HepG2 (cell line): Measurements from ENCODE around the gene KCTD4. TPM values are rescaled to one million over a fixed set of nuclear protein-coding genes. Genes with fewer than 3 reads are reported as not detected.

Source experiments
- ATAC-seq: fragments of 200-7000 bp; cut with Tn5 transposase; 3 replicates; pipeline ENCODE4 v1.9.1; 2020; ENCODE audit warnings: mild to moderate bottlenecking, moderate library complexity
- BruUV-seq: library from RNA; stranded (reverse); fragments of 400-500 nt; replicated peaks from 2 replicates; lab custom pipeline; 2021; lab: Mats Ljungman, UMichigan
- CTCF ChIA-PET: fragments of 300-600 bp; formaldehyde crosslinking; extraction: SDS; loops from one replicate; lab custom pipeline; 2021; ENCODE audit warnings: low total read pairs, inconsistent platforms, low intra/inter-chr PET ratio; lab: Yijun Ruan, JAX
- POLR2A ChIA-PET: fragments of 350-600 bp; sonication (Branson Sonifier 250); formaldehyde crosslinking; loops from one replicate; lab custom pipeline; 2020; ENCODE audit warnings: antibody characterized with exemption, inconsistent platforms; lab: Yijun Ruan, JAX
- DNase-seq: peaks from one replicate; pipeline ENCODE4 v3.0.0-alpha.2; 2015; ENCODE audit warnings: low spot score
- FAIRE-seq: peaks from 3 replicates; lab custom pipeline; 2011; peaks lifted over from hg19 to GRCh38; lab: Jason Lieb, UNC
- H2AFZ ChIP-seq: one replicate; pipeline ENCODE4 v1.6.1; 2011; ENCODE audit warnings: low read length, inconsistent platforms
- H3K27ac ChIP-seq: fragments of 300-600 bp; 3 replicates; pipeline ENCODE4 v1.8.0; 2011; ENCODE audit warnings: mixed run types, mild to moderate bottlenecking, mixed read lengths, low read length, inconsistent platforms; ENCODE audit not compliant: insufficient read depth; ENCODE audit errors: extremely low read length
- H3K27me3 ChIP-seq, 2 experiments: fragments of 200-600 bp in 1 of 2; 2 replicates in 1 of 2; 3 replicates in 1 of 2; pipeline versions ENCODE4 v1.6.0 to v1.8.0; 2011; ENCODE audit warnings: low read length in 2 of 2, mild to moderate bottlenecking in 2 of 2, moderate library complexity in 2 of 2, inconsistent platforms in 1 of 2; ENCODE audit not compliant: insufficient read depth in 2 of 2, control insufficient read depth in 1 of 2
- H3K36me3 ChIP-seq, 2 experiments: fragments of 200-600 bp in 1 of 2; replicated peaks in 1 of 2; 2 replicates in 1 of 2; 3 replicates in 1 of 2; pipeline versions ENCODE4 v1.5.1 to v1.8.0; 2011; ENCODE audit warnings: low read length in 2 of 2, inconsistent platforms in 1 of 2; ENCODE audit not compliant: insufficient read depth in 2 of 2, control insufficient read depth in 1 of 2
- H3K4me1 ChIP-seq: 2 replicates; pipeline ENCODE4 v1.5.1; 2012; ENCODE audit warnings: low read length, inconsistent platforms; ENCODE audit not compliant: insufficient read depth
- H3K4me2 ChIP-seq: 2 replicates; pipeline ENCODE4 v1.6.0; 2011; ENCODE audit warnings: low read depth, low read length, inconsistent platforms
- H3K4me3 ChIP-seq, 3 experiments: fragments of 200-600 bp in 1 of 3; sonication (generic), shearing (Covaris generic) in 1 of 3; replicated peaks in 1 of 3; 2 replicates each; pipeline ENCODE4 v1.5.1; 2011 to 2016; ENCODE audit warnings: low read length in 3 of 3, inconsistent platforms in 2 of 3, low read depth in 2 of 3, mild to moderate bottlenecking in 2 of 3, control low read depth in 1 of 3, mixed read lengths in 1 of 3; ENCODE audit not compliant: insufficient read depth in 1 of 3
- H3K79me2 ChIP-seq: one replicate; pipeline ENCODE4 v1.6.1; 2011; ENCODE audit warnings: low read length, inconsistent platforms; ENCODE audit not compliant: insufficient read depth
- H3K9ac ChIP-seq: 2 replicates; pipeline ENCODE4 v1.6.0; 2011; ENCODE audit warnings: mild to moderate bottlenecking, low read depth, low read length, inconsistent platforms; ENCODE audit not compliant: insufficient read depth
- H3K9me3 ChIP-seq: 2 replicates; pipeline ENCODE4 v1.5.1; 2012; ENCODE audit warnings: mild to moderate bottlenecking, low read length
- H4K20me1 ChIP-seq: 2 replicates; pipeline ENCODE4 v1.6.0; 2011; ENCODE audit warnings: inconsistent platforms, mild to moderate bottlenecking, low read length, moderate library complexity; ENCODE audit not compliant: insufficient read depth
- CCDC6 ChIP-seq: sonication (generic); formaldehyde crosslinking; IDR thresholded peaks from 2 replicates; pipeline ENCODE4 v1.8.1; 2022; ENCODE audit warnings: mild to moderate bottlenecking, missing genetic modification reagents, moderate library complexity
- HNF4G ChIP-seq, 2 experiments: sonication (generic) in 1 of 2; formaldehyde crosslinking in 1 of 2; IDR thresholded peaks; 2 replicates each; pipeline versions ENCODE4 v1.4.0 to v1.6.1; 2011 to 2020; ENCODE audit warnings: borderline replicate concordance in 2 of 2, low read depth in 2 of 2, mild to moderate bottlenecking in 2 of 2, low read length in 1 of 2, missing genetic modification reagents in 1 of 2, moderate library complexity in 1 of 2
- SCMH1 ChIP-seq: sonication (generic); formaldehyde crosslinking; IDR thresholded peaks from 2 replicates; pipeline ENCODE4 v1.9.0; 2021; ENCODE audit warnings: missing genetic modification reagents, mild to moderate bottlenecking, borderline replicate concordance
- SYNCRIP ChIP-seq: fragments of 200-400 bp; formaldehyde crosslinking; IDR thresholded peaks from 2 replicates; pipeline ENCODE4 v1.6.1; 2018; ENCODE audit warnings: mild to moderate bottlenecking, low read depth, low read length; ENCODE audit not compliant: insufficient read depth
- THAP9 ChIP-seq: sonication (generic); formaldehyde crosslinking; IDR thresholded peaks from 2 replicates; pipeline ENCODE4; 2020; ENCODE audit warnings: missing genetic modification reagents, mild to moderate bottlenecking, borderline replicate concordance
- ZNF264 ChIP-seq: sonication (generic); formaldehyde crosslinking; IDR thresholded peaks from 2 replicates; pipeline ENCODE4 v1.4.0; 2020; ENCODE audit warnings: missing genetic modification reagents
- ZNF562 ChIP-seq: sonication (generic); formaldehyde crosslinking; IDR thresholded peaks from 2 replicates; pipeline ENCODE4 v1.8.0; 2022; ENCODE audit warnings: missing genetic modification reagents, borderline replicate concordance
- ZNF891 ChIP-seq: sonication (generic); formaldehyde crosslinking; IDR thresholded peaks from 2 replicates; pipeline ENCODE4 v1.5.0; 2020; ENCODE audit warnings: mild to moderate bottlenecking, missing genetic modification reagents
- ZSCAN9 ChIP-seq: IDR thresholded peaks from 2 replicates; pipeline ENCODE4 v1.6.1; 2016; ENCODE audit warnings: borderline replicate concordance
- in situ Hi-C: cut with HindIII; loops from 2 replicates; pipeline ENCODE4 v1.10.0; 2017; ENCODE audit warnings: low pct_unique_long_range_greater_than_20kb; ENCODE audit not compliant: extremely low pct_ligation_motif_present
- intact Hi-C: fragments of 100-400 bp; cut with micrococcal nuclease; formaldehyde crosslinking; loops from one replicate; pipeline ENCODE4 v1.10.0; 2022; ENCODE audit not compliant: unreplicated experiment
- polyA plus RNA-seq, 8 experiments: library from polyadenylated mRNA; depleted of rRNA in 3 of 8; stranded (reverse) in 7 of 8; unstranded in 1 of 8; fragments of >200 nt; fragmentation: Illumina TruSeq in 4 of 8; extraction: Trizol in 4 of 8; gene quantifications; 2 replicates each; pipeline versions ENCODE4 v1.2.1 to v1.2.3, GENCODE V29; 2011 to 2016; ENCODE audit warnings: low read depth in 4 of 8, missing spikeins in 1 of 8, mixed read lengths in 1 of 8; ENCODE audit not compliant: insufficient read depth in 1 of 8
- total RNA-seq, 5 experiments: library from RNA; depleted of rRNA; stranded (reverse); fragments of >200 nt; fragmentation: Illumina TruSeq; extraction: Trizol; gene quantifications; 2 replicates each; pipeline ENCODE4 v1.2.3, GENCODE V29; 2016; ENCODE audit warnings: low read depth in 1 of 5
- TF ChIP-seq, protein P1 (sequence below): sonication (generic); formaldehyde crosslinking; IDR thresholded peaks from 2 replicates; pipeline ENCODE4 v1.8.0; 2022; ENCODE audit warnings: missing genetic modification reagents, mild to moderate bottlenecking, borderline replicate concordance
- TF ChIP-seq, protein P2 (sequence below), 2 experiments: sonication (generic) in 1 of 2; formaldehyde crosslinking in 1 of 2; IDR thresholded peaks; 2 replicates each; pipeline versions ENCODE4 v1.4.0 to v1.6.1; 2018 to 2020; ENCODE audit warnings: missing genetic modification reagents in 2 of 2, borderline replicate concordance in 1 of 2, low read depth in 1 of 2, mild to moderate bottlenecking in 1 of 2, missing biosample characterization in 1 of 2
- TF ChIP-seq, protein P3 (sequence below): sonication (generic); formaldehyde crosslinking; IDR thresholded peaks from 2 replicates; pipeline ENCODE4 v1.4.0; 2020; ENCODE audit warnings: missing genetic modification reagents

Gene KCTD4
- total and polyA plus RNA-seq, 2 of the 13 experiments (the other 11 are each of a cell fraction or from before 2014, with no cell fraction given), result not detected

GRCh38 chr13:45225370-45225769, 24.5 kb upstream of the KCTD4 start (continued):
- TF ChIP-seq, protein P1, sequence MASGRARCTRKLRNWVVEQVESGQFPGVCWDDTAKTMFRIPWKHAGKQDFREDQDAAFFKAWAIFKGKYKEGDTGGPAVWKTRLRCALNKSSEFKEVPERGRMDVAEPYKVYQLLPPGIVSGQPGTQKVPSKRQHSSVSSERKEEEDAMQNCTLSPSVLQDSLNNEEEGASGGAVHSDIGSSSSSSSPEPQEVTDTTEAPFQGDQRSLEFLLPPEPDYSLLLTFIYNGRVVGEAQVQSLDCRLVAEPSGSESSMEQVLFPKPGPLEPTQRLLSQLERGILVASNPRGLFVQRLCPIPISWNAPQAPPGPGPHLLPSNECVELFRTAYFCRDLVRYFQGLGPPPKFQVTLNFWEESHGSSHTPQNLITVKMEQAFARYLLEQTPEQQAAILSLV (CRISPR knock-in tag), result no peak
- TF ChIP-seq SCMH1 (no peak), ZNF562 (no peak), HNF4G (IDR thresholded peaks at IDR 0.05; ENCODE audit: borderline replicate concordance, low read depth, low read length) (no peak), HNF4G (CRISPR knock-in tag; IDR thresholded peaks at IDR 0.05; ENCODE audit: borderline replicate concordance, low read depth) (no peak), ZNF891 (CRISPR knock-in tag) (no peak)
- TF ChIP-seq, protein P2, sequence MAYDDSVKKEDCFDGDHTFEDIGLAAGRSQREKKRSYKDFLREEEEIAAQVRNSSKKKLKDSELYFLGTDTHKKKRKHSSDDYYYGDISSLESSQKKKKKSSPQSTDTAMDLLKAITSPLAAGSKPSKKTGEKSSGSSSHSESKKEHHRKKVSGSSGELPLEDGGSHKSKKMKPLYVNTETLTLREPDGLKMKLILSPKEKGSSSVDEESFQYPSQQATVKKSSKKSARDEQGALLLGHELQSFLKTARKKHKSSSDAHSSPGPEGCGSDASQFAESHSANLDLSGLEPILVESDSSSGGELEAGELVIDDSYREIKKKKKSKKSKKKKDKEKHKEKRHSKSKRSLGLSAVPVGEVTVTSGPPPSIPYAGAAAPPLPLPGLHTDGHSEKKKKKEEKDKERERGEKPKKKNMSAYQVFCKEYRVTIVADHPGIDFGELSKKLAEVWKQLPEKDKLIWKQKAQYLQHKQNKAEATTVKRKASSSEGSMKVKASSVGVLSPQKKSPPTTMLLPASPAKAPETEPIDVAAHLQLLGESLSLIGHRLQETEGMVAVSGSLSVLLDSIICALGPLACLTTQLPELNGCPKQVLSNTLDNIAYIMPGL (CRISPR knock-in tag; IDR thresholded peaks at IDR 0.05; ENCODE audit: borderline replicate concordance in 1 of 2, low read depth in 1 of 2), result no peak

GRCh38 chr13:45224176-45224575, 23.3 kb upstream of the KCTD4 start:
- H3K27ac ChIP-seq, result no peak overlapping the region
- TF ChIP-seq, protein P3, sequence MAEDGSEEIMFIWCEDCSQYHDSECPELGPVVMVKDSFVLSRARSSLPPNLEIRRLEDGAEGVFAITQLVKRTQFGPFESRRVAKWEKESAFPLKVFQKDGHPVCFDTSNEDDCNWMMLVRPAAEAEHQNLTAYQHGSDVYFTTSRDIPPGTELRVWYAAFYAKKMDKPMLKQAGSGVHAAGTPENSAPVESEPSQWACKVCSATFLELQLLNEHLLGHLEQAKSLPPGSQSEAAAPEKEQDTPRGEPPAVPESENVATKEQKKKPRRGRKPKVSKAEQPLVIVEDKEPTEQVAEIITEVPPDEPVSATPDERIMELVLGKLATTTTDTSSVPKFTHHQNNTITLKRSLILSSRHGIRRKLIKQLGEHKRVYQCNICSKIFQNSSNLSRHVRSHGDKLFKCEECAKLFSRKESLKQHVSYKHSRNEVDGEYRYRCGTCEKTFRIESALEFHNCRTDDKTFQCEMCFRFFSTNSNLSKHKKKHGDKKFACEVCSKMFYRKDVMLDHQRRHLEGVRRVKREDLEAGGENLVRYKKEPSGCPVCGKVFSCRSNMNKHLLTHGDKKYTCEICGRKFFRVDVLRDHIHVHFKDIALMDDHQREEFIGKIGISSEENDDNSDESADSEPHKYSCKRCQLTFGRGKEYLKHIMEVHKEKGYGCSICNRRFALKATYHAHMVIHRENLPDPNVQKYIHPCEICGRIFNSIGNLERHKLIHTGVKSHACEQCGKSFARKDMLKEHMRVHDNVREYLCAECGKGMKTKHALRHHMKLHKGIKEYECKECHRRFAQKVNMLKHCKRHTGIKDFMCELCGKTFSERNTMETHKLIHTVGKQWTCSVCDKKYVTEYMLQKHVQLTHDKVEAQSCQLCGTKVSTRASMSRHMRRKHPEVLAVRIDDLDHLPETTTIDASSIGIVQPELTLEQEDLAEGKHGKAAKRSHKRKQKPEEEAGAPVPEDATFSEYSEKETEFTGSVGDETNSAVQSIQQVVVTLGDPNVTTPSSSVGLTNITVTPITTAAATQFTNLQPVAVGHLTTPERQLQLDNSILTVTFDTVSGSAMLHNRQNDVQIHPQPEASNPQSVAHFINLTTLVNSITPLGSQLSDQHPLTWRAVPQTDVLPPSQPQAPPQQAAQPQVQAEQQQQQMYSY (CRISPR knock-in tag), result no peak
- TF ChIP-seq THAP9 (CRISPR knock-in tag), result no peak
- no peak for TF ChIP-seq ZSCAN9 (CRISPR knock-in tag)
- no peak for TF ChIP-seq SYNCRIP
- TF ChIP-seq CCDC6 (CRISPR knock-in tag), result no peak
- TF ChIP-seq ZNF264 (CRISPR knock-in tag), result no peak
- TF ChIP-seq, all 625 proteins: peak for 0
- Histone ChIP-seq H3K4me1 (peaks cover 9% of the 10 kb centered on the region), H3K9me3 (no peaks in the 10 kb centered on the region), H2AFZ (no peak overlapping the region), H4K20me1 (no peaks in the 10 kb centered on the region), H3K79me2 (no peaks in the 10 kb centered on the region), H3K4me2 (no peak overlapping the region), H3K27me3 (no peaks in the 10 kb centered on the region), H3K9ac (no peak overlapping the region), H3K4me3 (no peak overlapping the region), H3K36me3 (no peaks in the 10 kb centered on the region)
- FAIRE-seq, result no peak
- no peak for DNase-seq
- intact Hi-C loops (no loop called here), in situ Hi-C loops (no loop called here)
- no peak for ATAC-seq
- ChIA-PET POLR2A (no interaction called here), CTCF (no interaction called here)
- BruUV-seq, result no TSS peak
